ENCODE data around the gene ACR.

- TF ChIP-seq EZH2 (IDR thresholded peaks at IDR 0.05; ENCODE audit: insufficient read depth, poor library complexity, severe bottlenecking) = no peak
- TF ChIP-seq EZH2phosphoT487 (IDR thresholded peaks at IDR 0.05; ENCODE audit: insufficient read depth, low read depth) = no peak
These were observed 734 bp downstream of the ACR start for GRCh38 chr22:50738649-50739227.
